ENCODE data around the gene GRIN3B.

GRIN3B gene

DNA sequence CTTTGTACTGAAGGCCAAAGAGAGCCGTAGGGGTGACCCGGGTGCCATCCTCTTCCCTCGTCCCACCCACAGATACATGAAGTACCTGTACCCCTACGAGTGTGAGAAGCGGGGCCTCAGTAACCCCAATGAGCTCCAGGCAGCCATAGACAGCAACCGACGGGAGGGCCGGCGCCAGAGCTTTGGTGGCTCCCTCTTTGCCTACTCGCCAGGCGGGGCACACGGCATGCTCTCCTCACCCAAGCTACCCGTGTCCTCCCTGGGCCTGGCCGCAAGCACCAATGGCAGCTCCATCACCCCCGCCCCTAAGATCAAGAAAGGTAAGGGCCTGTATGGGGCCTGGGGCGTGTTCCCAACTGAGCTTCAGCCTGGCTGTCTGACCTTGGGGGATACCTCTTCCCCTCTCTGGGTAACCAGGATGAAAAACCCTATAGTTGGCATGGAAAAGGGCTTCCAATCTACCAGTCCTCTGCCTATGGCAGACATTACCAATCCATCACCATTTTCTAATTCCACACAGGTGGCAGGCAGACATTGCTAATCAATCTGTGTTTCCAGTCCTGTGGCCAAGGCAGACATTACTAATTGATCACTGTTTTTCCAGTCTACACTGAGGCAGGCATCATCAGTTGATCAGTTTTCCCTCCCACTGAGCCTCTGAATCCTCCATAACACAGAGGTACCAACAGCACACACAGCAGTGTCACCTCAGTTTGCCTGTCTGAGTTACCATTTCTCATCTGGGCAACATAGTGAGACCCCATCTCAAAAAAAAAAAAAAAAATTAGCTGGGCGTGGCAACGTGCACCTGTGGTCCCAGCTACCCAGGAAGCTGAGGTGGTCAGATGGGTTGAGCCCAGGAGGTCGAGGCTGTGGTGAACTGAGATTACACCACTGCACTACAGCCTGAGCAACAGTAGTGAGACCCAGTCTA is 35.2 kb upstream of the GRIN3B start:
- DNase-seq (ENCODE audit: low spot score), result no peak

DNA sequence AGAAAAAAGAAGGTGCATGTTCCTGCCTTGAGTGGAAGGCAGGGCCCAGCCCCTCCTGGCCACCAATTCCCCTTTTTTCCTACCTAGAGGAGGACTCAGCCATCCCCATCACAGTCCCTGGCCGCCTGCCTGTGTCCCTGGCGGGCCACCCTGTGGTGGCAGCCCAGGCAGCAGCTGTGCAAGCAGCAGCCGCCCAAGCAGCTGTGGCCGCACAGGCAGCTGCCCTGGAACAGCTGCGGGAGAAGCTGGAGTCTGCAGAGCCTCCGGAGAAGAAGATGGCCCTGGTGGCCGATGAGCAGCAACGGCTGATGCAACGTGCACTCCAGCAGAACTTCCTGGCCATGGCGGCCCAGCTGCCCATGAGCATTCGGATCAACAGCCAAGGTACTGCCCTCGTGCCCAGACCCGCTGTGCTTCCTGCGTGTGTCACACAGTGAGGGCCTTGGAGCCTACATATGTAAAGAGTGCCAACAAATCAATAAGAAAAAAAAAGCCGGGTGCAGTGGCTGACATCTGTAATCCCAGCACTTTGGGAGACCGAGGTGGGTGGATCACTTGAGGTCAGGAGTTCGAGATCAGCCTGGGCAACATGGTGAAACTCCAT is 33.6 kb upstream of the GRIN3B start:
- no peak for DNase-seq (ENCODE audit: low spot score)

DNA sequence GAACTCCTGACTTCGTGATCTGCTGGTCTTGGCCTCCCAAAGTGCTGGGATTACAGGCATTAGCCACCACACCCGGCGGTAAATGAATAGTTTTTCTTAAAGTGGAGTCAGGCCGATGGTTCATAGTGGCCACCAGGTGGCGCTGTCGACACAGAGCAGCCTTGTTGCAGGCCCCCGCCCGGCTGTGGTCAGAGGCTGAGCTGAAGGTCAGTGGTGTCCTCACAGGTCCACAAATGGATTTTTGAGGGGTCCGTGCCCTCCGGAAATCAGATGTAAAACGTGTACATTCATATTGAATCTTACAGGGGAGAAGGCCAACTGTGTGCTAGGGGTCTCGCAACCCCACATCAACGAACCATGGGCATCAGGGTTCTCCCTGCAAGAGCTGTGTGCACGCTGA is 29.5 kb upstream of the GRIN3B start:
- DNase-seq (ENCODE audit: low spot score), result no peak

DNA sequence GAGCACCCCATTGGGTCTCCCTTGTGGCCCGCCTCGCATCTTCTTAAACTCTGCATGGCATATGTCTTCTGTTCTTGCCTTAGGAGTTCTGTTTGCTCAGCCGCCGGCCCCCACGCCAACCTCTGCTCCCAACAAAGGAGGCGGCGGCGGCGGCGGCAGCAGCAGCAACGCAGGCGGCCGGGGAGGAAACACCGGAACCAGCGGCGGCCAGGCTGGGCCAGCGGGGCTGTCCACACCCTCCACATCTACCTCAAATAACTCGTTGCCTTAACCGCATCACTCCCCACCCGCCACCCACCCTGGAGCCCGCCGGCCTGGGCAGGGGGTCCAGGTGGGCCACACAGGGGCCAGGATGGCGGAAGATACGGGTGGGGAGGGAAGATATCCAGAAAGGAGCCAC is 28.4 kb upstream of the GRIN3B start:
- DNase-seq (ENCODE audit: low spot score), result no peak

DNA sequence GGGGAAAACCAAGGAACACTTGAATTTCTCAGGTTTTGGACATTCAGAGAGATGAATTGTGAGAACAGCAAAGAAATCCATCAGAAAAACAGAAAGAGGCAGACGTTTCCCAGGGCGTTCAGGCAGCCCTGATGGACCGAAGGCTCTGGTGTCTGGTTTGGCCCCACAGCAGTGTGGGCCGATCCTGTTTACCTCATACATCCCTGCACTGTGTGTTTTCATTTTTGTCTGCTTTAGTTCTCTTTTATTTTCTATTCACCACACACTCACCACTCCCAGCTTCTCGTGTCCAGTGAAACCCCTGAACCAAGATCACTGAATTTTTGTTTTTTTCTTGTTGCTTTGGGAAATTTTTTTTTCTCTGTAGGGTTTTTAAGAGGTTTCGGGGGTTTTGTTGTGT is 27.9 kb upstream of the GRIN3B start:
- no peak for DNase-seq (ENCODE audit: low spot score)

DNA sequence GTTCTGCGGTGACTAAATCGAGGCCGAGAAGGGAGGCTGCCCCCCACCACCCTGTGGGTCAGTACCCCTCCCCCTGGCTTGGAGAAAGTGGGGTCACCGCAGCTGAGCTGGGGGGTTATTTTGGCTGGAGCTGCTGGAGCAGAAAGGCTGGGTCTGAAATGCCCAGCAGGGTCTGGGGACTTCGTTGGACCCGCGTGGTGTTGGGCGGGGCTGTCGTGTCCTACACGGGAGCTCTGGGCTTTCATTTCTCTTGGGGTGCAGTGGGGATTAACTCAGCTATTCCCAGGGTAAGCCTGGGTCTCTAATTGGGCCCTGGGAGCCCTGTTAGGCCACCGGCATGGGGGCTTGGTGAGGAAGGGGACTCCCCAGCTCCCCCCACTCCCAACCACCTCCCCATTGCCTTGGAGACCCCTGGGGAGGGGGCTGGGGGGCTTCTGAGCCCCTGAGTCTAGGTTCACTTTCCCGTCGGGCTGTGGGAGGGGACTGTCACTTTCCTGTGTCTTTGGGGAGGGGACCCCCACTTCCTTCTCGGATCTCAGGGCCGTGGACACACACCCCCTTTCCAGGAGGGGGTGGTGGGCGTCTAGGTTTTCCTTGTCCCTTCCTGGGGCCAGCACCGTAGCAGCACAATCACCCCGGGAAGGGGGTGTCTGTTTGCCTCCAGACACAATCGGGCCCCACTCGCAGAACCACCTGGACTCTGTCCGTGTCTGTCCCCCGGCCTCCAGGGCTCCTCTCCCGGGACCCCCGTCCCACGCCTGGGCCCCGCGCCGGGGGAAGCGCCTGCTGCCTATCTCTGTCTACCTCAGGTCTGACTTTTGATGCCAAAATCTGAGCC is 26.3 kb upstream of the GRIN3B start:
- no peak for DNase-seq (ENCODE audit: low spot score)

DNA sequence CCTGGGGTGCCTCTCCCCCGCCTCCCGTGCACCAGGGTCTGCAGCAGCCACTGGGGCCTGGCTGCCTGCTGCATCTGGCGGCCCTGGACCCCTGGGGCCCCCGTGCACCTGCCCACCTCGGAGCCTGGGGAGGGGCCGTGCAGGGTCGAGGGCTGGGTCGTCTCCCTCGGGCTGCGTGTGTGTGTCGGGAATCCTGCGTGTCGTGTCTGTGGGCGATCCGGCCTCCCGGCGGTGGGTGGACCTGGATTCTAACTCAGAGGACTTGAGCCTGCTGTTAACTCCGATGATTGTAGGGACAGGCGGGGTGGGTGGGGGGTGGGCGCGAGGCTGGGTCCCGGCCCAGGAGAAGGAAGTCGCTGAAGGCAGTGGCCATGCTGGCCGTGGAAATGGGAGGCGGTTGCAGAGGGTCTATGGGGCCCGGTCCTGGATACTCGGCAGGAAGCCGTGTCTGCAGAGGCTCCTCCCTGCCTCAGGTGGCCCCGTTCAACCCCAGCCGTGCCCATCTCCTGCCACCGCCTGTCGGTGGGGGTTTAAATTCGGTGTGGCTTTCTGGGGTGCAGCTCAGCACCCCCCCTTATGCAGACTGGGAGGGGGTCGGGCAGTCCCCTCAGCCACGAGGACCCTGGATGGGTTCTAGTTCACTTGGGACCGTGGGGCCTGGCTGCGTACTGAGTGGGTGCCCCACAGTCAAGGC is 25.5 kb upstream of the GRIN3B start:
- DNase-seq (ENCODE audit: low spot score), result no peak

DNA sequence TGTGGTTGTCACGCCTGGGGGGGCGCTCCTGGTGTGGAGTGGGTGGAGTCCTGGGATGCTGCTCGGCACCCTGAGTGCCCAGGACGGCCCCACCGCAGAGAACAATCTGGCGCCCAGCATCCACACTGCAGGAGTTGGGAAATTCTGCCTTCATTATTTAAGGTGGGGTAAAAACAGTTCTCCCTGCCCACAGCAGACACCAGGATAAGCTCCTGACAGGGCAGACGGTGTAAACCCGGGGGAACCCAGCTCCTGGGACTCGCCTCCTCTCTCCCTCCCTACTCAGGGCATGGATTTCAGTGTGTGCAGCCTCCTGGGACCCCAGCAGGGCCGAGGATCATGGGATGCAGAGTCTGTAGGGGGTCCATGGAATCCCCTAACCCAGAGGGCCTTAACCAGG is 23.7 kb upstream of the GRIN3B start:
- no peak for DNase-seq (ENCODE audit: low spot score)

DNA sequence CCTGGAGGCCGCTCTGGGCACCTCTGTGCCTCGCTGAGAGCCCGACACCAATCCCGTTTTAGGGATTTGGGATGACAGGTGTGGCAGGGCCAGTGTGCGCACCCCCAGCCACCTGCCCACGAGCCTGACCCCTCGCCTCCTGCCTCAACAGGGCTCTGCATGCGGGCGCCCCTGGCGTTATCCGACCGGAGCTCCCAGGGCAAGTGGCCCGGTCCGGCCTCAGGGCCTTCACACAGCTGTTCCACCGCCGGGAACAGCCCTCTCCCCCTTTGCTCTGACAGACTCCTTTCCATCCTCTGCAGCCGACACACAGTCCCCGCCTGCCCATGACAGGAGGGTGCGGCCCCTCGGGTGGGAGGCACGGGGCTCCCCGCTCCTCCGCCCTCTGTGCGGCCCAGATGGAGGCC is 23.2 kb upstream of the GRIN3B start:
- DNase-seq (ENCODE audit: low spot score), result no peak

DNA sequence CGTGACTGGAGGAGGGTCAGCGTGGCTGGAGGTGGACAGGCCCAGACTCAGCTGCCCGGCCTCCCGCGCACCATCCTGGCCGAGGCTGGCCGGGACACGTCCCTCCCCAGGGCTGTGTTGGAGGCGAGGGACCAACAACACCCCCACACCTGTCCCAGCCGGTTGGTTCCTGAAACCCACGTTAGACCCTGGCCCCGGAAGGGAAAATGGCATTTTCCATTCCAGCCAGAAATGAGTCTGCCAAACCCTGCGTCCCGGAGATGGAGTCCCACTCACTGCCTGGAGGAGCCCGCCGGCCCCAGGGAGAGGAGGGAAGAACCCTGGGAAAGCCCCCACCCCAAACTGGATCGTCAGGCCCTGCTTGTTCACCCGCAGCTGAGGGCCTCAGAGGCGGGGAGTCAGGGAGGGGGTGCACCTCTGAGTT is 20.9 kb upstream of the GRIN3B start:
- DNase-seq (ENCODE audit: low spot score), result no peak

DNA sequence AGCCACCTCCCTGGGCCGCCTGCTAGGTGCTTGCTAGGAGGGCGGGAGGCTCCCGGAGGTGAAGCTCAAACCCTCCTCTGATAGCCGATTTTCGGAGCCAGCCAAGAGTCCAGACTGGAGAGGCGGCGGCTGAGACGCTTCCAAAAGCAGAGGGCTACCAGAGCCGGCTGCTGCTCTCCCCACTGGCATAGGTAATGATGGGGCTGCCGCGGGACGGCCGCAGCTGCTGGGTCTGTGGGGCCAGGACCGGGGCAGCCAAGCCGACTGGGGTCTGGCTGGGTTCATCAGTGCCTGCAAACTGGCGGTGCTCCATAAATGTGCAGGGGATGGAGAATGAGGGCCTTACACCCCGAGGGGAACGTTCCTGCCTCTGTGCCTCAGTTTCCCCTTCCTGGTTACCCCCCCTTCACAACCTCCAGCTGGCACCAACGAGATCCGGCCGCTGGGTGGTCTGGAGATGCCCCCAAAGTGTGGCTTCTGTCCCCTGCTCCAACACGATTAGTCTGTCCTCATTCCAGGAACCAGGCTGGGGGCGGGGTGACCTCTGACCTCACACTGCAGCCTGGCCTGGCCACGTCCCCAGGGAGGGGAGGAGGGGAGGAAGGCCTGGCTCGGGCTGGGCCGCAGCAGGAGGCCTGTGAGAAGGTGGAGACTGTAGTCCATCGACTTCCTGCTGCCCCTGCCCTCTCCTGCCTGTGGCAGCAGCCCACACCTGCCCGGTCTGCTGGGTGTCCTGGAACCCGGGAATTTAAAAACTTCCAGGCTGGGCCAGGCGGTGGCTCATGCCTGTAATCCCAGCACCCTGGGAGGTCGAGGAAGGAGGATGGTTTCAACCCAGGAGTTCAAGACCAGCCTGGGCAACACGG is 19.9 kb upstream of the GRIN3B start:
- no peak for DNase-seq (ENCODE audit: low spot score)

DNA sequence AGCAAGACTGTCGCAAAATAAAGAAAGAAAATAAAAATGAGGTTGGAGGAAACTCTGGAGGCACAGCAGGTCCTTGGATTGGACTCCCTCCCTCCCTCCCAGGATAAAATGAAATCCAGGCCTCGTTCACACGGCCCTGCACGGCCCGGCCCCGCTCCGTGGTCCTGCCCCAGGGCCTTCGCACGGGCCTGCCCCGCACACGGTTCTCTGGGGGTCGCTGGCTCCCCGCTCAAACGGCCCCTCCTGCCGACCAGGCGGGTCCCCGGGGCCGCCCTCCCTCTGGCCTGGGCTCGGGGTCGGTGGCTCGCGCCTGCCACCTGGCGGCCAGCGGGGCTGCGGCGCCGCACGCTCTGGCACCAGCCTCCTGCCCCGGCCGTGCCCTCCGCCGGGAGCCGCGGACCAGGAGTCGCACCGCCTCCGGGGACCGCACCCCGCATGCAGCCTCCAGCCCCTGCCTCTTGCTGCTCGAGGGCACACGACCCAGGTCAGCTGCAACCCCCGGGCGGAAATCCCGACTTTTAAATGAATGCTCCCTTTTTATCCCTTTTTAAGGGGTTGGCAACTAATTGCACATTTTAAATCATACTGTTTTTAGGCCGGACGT is 17.6 kb upstream of the GRIN3B start:
- peak; percentile 77 for DNase-seq (ENCODE audit: low spot score)

DNA sequence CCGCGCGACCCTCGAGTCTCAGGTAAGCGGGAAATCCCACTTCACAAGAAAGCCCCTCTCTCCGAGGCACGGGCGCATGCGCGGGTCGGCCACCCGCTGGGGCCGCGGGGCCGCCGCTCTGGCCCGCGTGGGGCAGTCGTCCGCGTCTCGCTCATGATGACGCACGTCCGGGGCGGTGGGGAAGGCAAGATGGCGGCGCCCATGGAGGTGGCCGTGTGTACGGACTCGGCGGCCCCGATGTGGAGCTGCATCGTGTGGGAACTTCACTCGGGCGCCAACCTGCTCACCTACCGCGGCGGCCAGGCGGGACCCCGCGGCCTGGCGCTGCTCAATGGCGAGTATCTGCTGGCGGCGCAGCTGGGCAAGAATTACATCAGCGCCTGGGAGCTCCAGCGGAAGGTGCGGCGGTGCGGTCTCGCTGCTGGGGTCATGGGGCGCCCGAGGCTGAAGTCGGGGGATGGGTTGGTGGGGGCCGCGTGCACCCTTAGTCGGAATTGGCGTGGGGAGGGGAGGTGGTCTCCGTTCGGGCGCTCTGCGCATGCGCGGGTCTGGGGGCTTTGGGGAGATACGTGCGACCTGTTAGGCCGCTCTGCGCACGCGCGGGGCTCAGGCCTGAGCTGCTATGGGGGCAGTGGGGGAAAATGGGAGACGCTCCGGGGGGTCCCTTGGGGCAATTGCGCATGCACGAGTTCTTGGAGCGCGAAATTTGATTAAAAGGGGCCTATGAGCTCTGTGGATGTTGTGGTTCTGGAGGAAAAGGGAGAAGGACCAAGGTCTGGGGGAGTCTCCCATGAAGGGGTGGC is 15.9 kb upstream of the GRIN3B start, which contains the start of gene WDR18:
TSS of gene WDR18 (plus strand) at position 181 of the 803 bp plus-strand sequence. CDS start at position 190, 9 bp downstream.
- peak; percentile 95 for DNase-seq (ENCODE audit: low spot score)

DNA sequence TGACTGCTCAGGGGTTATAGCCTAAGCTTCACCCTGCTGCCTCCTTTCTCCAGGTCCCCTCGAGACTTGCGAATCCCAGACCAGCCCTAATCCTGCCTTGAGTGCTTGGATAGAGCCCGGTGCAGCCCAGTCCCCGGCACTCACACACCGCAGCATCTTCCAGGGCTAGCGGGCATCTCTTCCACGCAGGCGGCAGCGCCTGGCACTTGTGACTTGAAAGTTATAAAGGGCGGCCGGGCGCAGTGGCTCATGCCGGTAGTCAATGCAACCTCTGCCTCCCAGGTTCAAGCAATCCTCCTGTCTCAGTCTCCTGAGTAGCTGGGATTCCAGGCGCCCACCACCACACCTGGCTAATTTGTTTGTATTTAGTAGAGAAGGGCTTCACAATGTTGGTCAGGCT is 14.1 kb upstream of the GRIN3B start:
- no peak for DNase-seq (ENCODE audit: low spot score)

DNA sequence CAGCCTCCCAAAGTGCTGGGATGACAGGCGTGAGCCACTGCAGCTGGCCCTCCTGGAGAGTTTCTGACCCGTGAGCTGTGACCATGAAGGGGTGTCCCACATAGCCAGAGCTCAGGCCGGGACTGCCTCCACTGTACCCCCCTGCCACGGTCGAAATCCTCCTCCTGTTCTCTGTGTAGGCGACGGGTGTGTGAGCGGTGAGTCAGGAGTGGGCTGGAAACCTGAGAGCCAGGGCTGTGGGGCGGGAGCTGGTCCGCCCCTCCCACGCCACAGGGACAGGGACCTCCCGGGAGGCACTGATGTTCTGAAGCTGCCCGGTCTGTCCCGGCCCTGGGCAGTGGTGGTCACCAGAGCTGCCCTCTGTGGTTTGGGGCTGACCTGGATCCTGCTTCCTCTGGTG is 12.1 kb upstream of the GRIN3B start:
- DNase-seq (ENCODE audit: low spot score), result no peak

DNA sequence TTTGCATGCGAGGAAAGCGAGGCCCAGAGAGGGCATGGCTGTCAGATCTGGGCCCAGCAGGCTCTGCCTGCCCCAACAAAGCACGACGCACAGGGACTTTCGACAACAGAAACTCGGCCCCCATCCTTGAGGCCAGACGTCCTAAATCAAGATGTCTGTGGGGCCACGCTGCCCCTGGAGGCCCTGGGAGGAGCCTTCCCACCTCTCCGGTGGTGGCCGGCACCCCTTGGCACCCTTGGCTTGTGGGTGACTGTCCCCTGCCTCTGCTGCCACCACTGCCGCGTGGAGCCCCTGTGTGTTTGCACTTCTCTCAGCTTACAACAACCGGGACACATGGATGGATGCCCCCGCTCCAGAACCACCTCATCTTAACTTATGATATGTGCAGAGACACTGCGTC is 11.7 kb upstream of the GRIN3B start:
- no peak for DNase-seq (ENCODE audit: low spot score)

DNA sequence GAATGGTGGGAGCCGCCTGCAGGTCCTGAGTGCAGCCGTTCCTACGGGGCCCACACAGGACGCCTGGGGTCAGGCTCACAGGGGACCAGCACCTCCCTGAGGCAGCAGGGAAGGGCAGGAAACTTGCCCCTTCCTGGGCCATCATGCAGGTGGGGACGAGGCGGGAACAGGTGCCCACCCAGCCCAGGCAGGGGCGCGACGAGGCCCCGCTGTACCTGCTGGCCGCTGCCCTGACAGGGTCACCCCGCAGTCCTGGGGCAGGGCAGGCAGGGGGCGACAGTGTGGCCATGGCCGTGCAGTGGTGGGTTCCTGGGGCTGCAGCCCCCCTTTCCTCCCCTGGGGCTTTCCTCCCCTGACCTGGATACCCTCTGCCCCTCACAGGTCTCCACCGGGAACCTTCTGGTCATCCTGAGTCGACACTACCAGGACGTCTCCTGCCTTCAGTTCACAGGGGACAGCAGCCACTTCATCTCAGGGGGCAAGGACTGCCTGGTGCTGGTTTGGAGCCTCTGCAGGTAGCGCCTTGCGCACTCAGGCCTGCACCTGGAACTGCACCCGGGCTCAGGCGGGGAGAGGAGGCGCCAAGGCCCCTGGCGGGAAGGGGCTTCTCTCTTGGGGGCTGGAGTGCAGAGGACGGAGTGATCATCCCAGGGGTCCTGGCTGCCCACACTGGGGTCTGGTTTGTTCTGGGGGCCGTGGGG is 10.7 kb upstream of the GRIN3B start:
- no peak for DNase-seq (ENCODE audit: low spot score)

DNA sequence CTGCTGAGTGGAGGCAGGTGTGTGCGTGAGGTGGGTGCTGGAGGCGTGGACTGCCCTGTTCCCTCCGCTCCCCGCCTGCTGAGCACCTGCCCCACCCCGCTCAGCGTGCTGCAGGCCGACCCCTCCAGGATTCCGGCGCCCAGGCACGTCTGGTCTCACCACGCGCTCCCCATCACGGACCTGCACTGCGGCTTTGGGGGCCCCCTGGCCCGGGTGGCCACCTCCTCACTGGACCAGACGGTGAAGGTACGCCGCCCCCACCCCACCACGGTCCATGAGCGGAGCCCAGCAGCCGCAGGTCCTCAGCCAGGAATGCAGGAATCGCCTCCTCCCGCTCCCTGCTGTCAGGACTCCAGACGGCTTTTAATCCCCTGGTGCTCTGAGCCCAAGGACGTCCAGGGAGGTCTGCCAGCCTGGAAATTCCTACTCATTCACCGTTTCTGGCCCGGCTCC is 10.1 kb upstream of the GRIN3B start:
- no peak for DNase-seq (ENCODE audit: low spot score)

DNA sequence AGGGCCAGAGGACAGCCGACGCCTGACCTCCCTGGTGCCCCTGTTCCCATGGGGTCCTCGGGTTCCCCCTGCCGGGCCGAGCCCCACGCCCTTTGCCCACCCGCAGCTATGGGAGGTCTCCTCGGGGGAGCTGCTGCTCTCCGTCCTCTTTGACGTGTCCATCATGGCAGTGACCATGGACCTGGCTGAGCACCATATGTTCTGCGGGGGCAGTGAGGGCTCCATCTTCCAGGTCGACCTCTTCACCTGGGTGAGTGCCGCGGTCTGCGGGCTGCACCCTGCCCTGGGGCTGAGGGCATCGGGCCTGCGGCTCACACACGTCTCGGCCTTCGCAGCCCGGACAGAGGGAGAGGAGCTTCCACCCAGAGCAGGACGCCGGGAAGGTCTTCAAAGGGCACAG is 9.5 kb upstream of the GRIN3B start:
- no peak for DNase-seq (ENCODE audit: low spot score)
